Measurements from ENCODE around the gene TIGAR. TPM values are rescaled to one million over a fixed set of nuclear protein-coding genes. Genes with fewer than 3 reads are reported as not detected.

TIGAR gene
- total and polyA plus RNA-seq, 2 donors (not counting 3 experiments of a cell fraction or from before 2014, with no cell fraction given) = 5.6 to 31.2 TPM

- CTCF ChIA-PET = interaction anchor here (0.8 to 3.1 kb wide), 3 partner anchors 14 to 16 kb away, joined by 3 to 16 read pairs (median 7); no protein-coding TSS in a partner anchor
- BruUV-seq (replicated peaks) = no TSS peak
- TF ChIP-seq JUN (IDR thresholded peaks at IDR 0.05; ENCODE audit: borderline replicate concordance, insufficient read depth, insufficient read length, low read depth) = no peak
- no peak for TF ChIP-seq EZH2 (IDR thresholded peaks at IDR 0.05; ENCODE audit: borderline replicate concordance, low read depth, low read length, severe bottlenecking)
Measured at GRCh38 chr12:4292341-4293073, 28.5 kb upstream of the TIGAR start.

GRCh38 chr12:4293299-4293965 is 27.6 kb upstream of the TIGAR start:
- Histone ChIP-seq H3K27ac (ENCODE audit: insufficient read depth, low read depth, low read length) (no peak overlapping the region), H3K9me3 (replicated peaks; ENCODE audit: control insufficient read depth, insufficient read depth, low read length) (no peaks in the 10 kb centered on the region), H3K36me3 (ENCODE audit: control insufficient read depth in 2 of 2, extremely low read depth in 1 of 2, insufficient read depth in 2 of 2, low read length in 2 of 2) (no peaks in the 10 kb centered on the region), H2AFZ (ENCODE audit: low read depth, low read length) (no peak overlapping the region), H3K4me2 (ENCODE audit: insufficient read depth, low read length) (no peak overlapping the region), H3K9me1 (replicated peaks; ENCODE audit: control insufficient read depth, extremely low read depth, insufficient read depth, low read length) (no peaks in the 10 kb centered on the region), H3K9ac (replicated peaks; ENCODE audit: extremely low read depth, insufficient read depth, low read length) (no peak overlapping the region), H4K20me1 (replicated peaks; ENCODE audit: control insufficient read depth, extremely low read depth, insufficient read depth, low read length) (no peaks in the 10 kb centered on the region), H3K4me3 (replicated peaks in 1 of 3; ENCODE audit: insufficient read depth in 1 of 3, low read depth in 1 of 3, low read length in 3 of 3) (no peak overlapping the region), H3K27me3 (ENCODE audit: control insufficient read depth in 2 of 2, insufficient read depth in 2 of 2, low read length in 2 of 2) (no peaks in the 10 kb centered on the region), H3K79me2 (ENCODE audit: control insufficient read depth, insufficient read depth, low read length) (no peaks in the 10 kb centered on the region), H3K4me1 (ENCODE audit: control insufficient read depth, extremely low read depth, insufficient read depth, low read length) (no peaks in the 10 kb centered on the region)
- no peak for TF ChIP-seq EZH2 (IDR thresholded peaks at IDR 0.05; ENCODE audit: borderline replicate concordance, low read depth, low read length, severe bottlenecking)
- TF ChIP-seq MYC (IDR thresholded peaks at IDR 0.05; ENCODE audit: low read depth, low read length) = no peak
- no peak for TF ChIP-seq GATA2 (IDR thresholded peaks at IDR 0.05; ENCODE audit: insufficient read depth, insufficient read length, low read depth, low read length)
- TF ChIP-seq JUN (IDR thresholded peaks at IDR 0.05; ENCODE audit: borderline replicate concordance, insufficient read depth, insufficient read length, low read depth) = no peak
- TF ChIP-seq POLR2A (IDR thresholded peaks at IDR 0.05; ENCODE audit: low read depth, low read length) = no peak
- TF ChIP-seq POLR2AphosphoS5 (IDR thresholded peaks at IDR 0.05; ENCODE audit: insufficient read depth, low read depth, low read length) = no peak
- DNase-seq (ENCODE audit: low read depth, low spot score) = no peak
- intact Hi-C loops (cut with micrococcal nuclease) (no loop called here), dilution Hi-C loops (cut with MboI; ENCODE audit: extremely low pct_ligation_motif_present, low sequenced_read_pairs) (no loop called here)
- no TSS peak for BruUV-seq (replicated peaks)
- ChIA-PET POLR2A (no interaction called here), CTCF (interaction anchor here (3.1 kb wide), 1 partner anchor 17 kb away, joined by 16 read pairs; no protein-coding TSS in a partner anchor)
- no peak for FAIRE-seq

More at GRCh38 chr12:4292341-4293073, 28.5 kb upstream of the TIGAR start:
- Histone ChIP-seq H3K4me1 (ENCODE audit: control insufficient read depth, extremely low read depth, insufficient read depth, low read length) (no peaks in the 10 kb centered on the region), H3K4me3 (replicated peaks in 1 of 3; ENCODE audit: insufficient read depth in 1 of 3, low read depth in 1 of 3, low read length in 3 of 3) (no peak overlapping the region), H3K4me2 (ENCODE audit: insufficient read depth, low read length) (no peak overlapping the region), H3K9me3 (replicated peaks; ENCODE audit: control insufficient read depth, insufficient read depth, low read length) (no peaks in the 10 kb centered on the region), H3K27ac (ENCODE audit: insufficient read depth, low read depth, low read length) (no peak overlapping the region), H3K27me3 (ENCODE audit: control insufficient read depth in 2 of 2, insufficient read depth in 2 of 2, low read length in 2 of 2) (no peaks in the 10 kb centered on the region), H3K9me1 (replicated peaks; ENCODE audit: control insufficient read depth, extremely low read depth, insufficient read depth, low read length) (no peaks in the 10 kb centered on the region), H3K36me3 (ENCODE audit: control insufficient read depth in 2 of 2, extremely low read depth in 1 of 2, insufficient read depth in 2 of 2, low read length in 2 of 2) (no peaks in the 10 kb centered on the region), H3K79me2 (ENCODE audit: control insufficient read depth, insufficient read depth, low read length) (no peaks in the 10 kb centered on the region), H4K20me1 (replicated peaks; ENCODE audit: control insufficient read depth, extremely low read depth, insufficient read depth, low read length) (no peaks in the 10 kb centered on the region), H3K9ac (replicated peaks; ENCODE audit: extremely low read depth, insufficient read depth, low read length) (no peak overlapping the region), H2AFZ (ENCODE audit: low read depth, low read length) (no peak overlapping the region)
- no peak for FAIRE-seq
- intact Hi-C loops (cut with micrococcal nuclease) = no loop called here
- DNase-seq (ENCODE audit: low read depth, low spot score) = no peak
- dilution Hi-C loops (cut with MboI; ENCODE audit: extremely low pct_ligation_motif_present, low sequenced_read_pairs) = no loop called here
- POLR2A ChIA-PET = no interaction called here
